NB4 (cell line): ENCODE measurements around the gene CXXC1.

Experiments
- CTCF ChIP-seq: IDR thresholded peaks from one replicate; pipeline ENCODE4 v1.5.1; 2012; ENCODE audit warnings: low read depth, low read length
- MAX ChIP-seq: IDR thresholded peaks from 2 replicates; pipeline ENCODE4 v1.6.1; 2011; ENCODE audit warnings: low read depth, low read length
- MYC ChIP-seq: IDR thresholded peaks from 2 replicates; pipeline ENCODE4 v1.6.1; 2011; ENCODE audit warnings: low read depth, low read length
- POLR2A ChIP-seq: IDR thresholded peaks from 2 replicates; pipeline ENCODE4 v1.6.1; 2011; ENCODE audit warnings: mild to moderate bottlenecking; ENCODE audit not compliant: insufficient read length; ENCODE audit errors: extremely low read depth

GRCh38 chr18:50272568-50272967, 14.9 kb downstream of the CXXC1 start:
- TF ChIP-seq POLR2A, result no peak
- no peak for TF ChIP-seq CTCF
- no peak for TF ChIP-seq MAX
- TF ChIP-seq MYC, result no peak
